Panc1 (cell line): Measurements from ENCODE around the gene TIMM17B. TPM values are rescaled to one million over a fixed set of nuclear protein-coding genes. Genes with fewer than 3 reads are reported as not detected.

Experiments
- ATAC-seq: fragments of 200-7000 bp; cut with Tn5 transposase; 2 replicates; pipeline ENCODE4 v1.9.1; 2020; ENCODE audit warnings: mild to moderate bottlenecking, moderate library complexity
- BruUV-seq: library from RNA; stranded (reverse); fragments of 400-500 nt; replicated peaks from 2 replicates; lab custom pipeline; 2021; lab: Mats Ljungman, UMichigan
- CTCF ChIA-PET: fragments of 300-600 bp; sonication (Branson Sonifier 250); formaldehyde crosslinking; loops from one replicate; lab custom pipeline; 2022; ENCODE audit warnings: antibody characterized with exemption; lab: Charles Lee
- POLR2A ChIA-PET: fragments of 300-600 bp; sonication (Branson Sonifier 250); formaldehyde crosslinking; loops from one replicate; lab custom pipeline; 2022; ENCODE audit warnings: antibody characterized with exemption; lab: Charles Lee
- DNase-seq: peaks from one replicate; pipeline ENCODE4 v3.0.0-alpha.2; 2010; ENCODE audit warnings: low read depth, low spot score
- H3K27ac ChIP-seq: 2 replicates; pipeline ENCODE4 v1.5.1; 2011; ENCODE audit warnings: mild to moderate bottlenecking, low read length, inconsistent platforms
- H3K27me3 ChIP-seq: fragments of 200-500 bp; sonication (Bioruptor generic); 2 replicates; pipeline ENCODE4 v1.6.0; 2014; ENCODE audit warnings: low read length, inconsistent platforms; ENCODE audit not compliant: control insufficient read depth, insufficient read depth
- H3K36me3 ChIP-seq: fragments of 200-500 bp; sonication (Bioruptor generic); 2 replicates; pipeline ENCODE4 v1.5.1; 2014; ENCODE audit warnings: inconsistent platforms, mild to moderate bottlenecking, low read length, moderate library complexity; ENCODE audit not compliant: control insufficient read depth, insufficient read depth
- H3K4me1 ChIP-seq: 2 replicates; pipeline ENCODE4 v1.5.1; 2011; ENCODE audit warnings: inconsistent platforms, mild to moderate bottlenecking, low read length, moderate library complexity; ENCODE audit not compliant: control insufficient read depth, insufficient read depth
- H3K4me3 ChIP-seq, 2 experiments: 2 replicates each; pipeline ENCODE4 v1.5.1; 2011 to 2012; ENCODE audit warnings: low read depth in 2 of 2, low read length in 2 of 2, mild to moderate bottlenecking in 2 of 2, inconsistent platforms in 1 of 2, moderate library complexity in 1 of 2
- H3K9me3 ChIP-seq: fragments of 200-500 bp; sonication (Bioruptor generic); 2 replicates; pipeline ENCODE4 v1.5.1; 2014; ENCODE audit warnings: low read depth, mild to moderate bottlenecking, inconsistent platforms, low read length, moderate library complexity; ENCODE audit not compliant: control insufficient read depth, insufficient read depth
- CTCF ChIP-seq: fragments of 450-650 bp; IDR thresholded peaks from 2 replicates; pipeline ENCODE4 v1.5.1; 2017; ENCODE audit warnings: mild to moderate bottlenecking
- POLR2AphosphoS5 ChIP-seq: IDR thresholded peaks from 2 replicates; pipeline ENCODE4 v1.6.1; 2012; ENCODE audit warnings: mild to moderate bottlenecking, low read depth, low read length, moderate library complexity
- REST ChIP-seq, 2 experiments: IDR thresholded peaks; 2 replicates each; pipeline ENCODE4 v1.6.1; 2011 to 2012; ENCODE audit warnings: low read depth in 2 of 2, control low read depth in 1 of 2, low read length in 1 of 2, mild to moderate bottlenecking in 1 of 2, moderate library complexity in 1 of 2; ENCODE audit not compliant: insufficient read depth in 1 of 2
- SIN3A ChIP-seq: IDR thresholded peaks from 2 replicates; pipeline ENCODE4 v1.6.1; 2012; ENCODE audit warnings: low read depth, mild to moderate bottlenecking, low read length, moderate library complexity, borderline replicate concordance; ENCODE audit not compliant: insufficient read depth
- TCF7L2 ChIP-seq: IDR thresholded peaks from 2 replicates; pipeline ENCODE4 v1.6.1; 2011; ENCODE audit warnings: mild to moderate bottlenecking, low read depth, low read length, inconsistent platforms
- in situ Hi-C: cut with HindIII; loops from 2 replicates; pipeline ENCODE4 v1.10.0; 2016; ENCODE audit warnings: low sequenced_read_pairs, low pct_unique_long_range_greater_than_20kb
- intact Hi-C: fragments of 100-400 bp; cut with micrococcal nuclease; formaldehyde crosslinking; loops from one replicate; pipeline ENCODE4 v1.10.0; 2022; ENCODE audit not compliant: unreplicated experiment
- total RNA-seq: library from RNA; stranded (reverse); gene quantifications from one replicate; pipeline ENCODE4 v1.2.1, GENCODE V29; 2021; ENCODE audit not compliant: unreplicated experiment

TIMM17B gene
- total RNA-seq, 1 experiment from 2014 or later: 92.1 TPM

- H3K36me3 ChIP-seq: peaks cover 2% of the 10 kb centered on the region; the same call in 1 of the 2 replicates
- CTCF ChIA-PET: no interaction called here
- no peaks in the 10 kb centered on the region for H3K9me3 ChIP-seq
- BruUV-seq: no TSS peak
- no peaks in the 10 kb centered on the region for H3K27me3 ChIP-seq
- H3K27ac ChIP-seq: no peak overlapping the region
- DNase-seq (no peak), ATAC-seq (peak; percentile 29; the same call in 1 of the 2 replicates)
- no peaks in the 10 kb centered on the region for H3K4me1 ChIP-seq
- no peak overlapping the region for H3K4me3 ChIP-seq
- intact Hi-C loops: no loop called here
- no peak for TF ChIP-seq REST (IDR thresholded peaks at IDR 0.05; ENCODE audit: insufficient read depth in 1 of 2, low read depth in 2 of 2, low read length in 1 of 2)
- TF ChIP-seq POLR2AphosphoS5: no peak
- no peak for TF ChIP-seq TCF7L2
- no peak for TF ChIP-seq CTCF
- no peak for TF ChIP-seq SIN3A
- in situ Hi-C loops: no loop called here
- POLR2A ChIA-PET: interaction anchor here (0.6 kb wide), 1 partner anchor 162 kb away, joined by 9 read pairs; no protein-coding TSS in a partner anchor
Measured at GRCh38 chrX:48904626-48905025, 7.1 kb upstream of the TIMM17B start.

GRCh38 chrX:48904180-48904579, 6.6 kb upstream of the TIMM17B start:
- ATAC-seq: peak; percentile 20; the same call in 1 of the 2 replicates
- POLR2A ChIA-PET: interaction anchor here (0.6 kb wide), 1 partner anchor 162 kb away, joined by 9 read pairs; no protein-coding TSS in a partner anchor
- in situ Hi-C loops (no loop called here), intact Hi-C loops (no loop called here)
- H3K36me3 ChIP-seq: peaks cover 2% of the 10 kb centered on the region; the same call in 1 of the 2 replicates
- TF ChIP-seq CTCF: no peak
- TF ChIP-seq REST (IDR thresholded peaks at IDR 0.05; ENCODE audit: insufficient read depth in 1 of 2, low read depth in 2 of 2, low read length in 1 of 2): no peak
- no peak for TF ChIP-seq SIN3A
- no peak for TF ChIP-seq TCF7L2
- TF ChIP-seq POLR2AphosphoS5: no peak
- H3K4me1 ChIP-seq: 0 out of 2 replicates have a peak, but pooled peaks cover 3% of the 10 kb centered on the region
- CTCF ChIA-PET: no interaction called here
- no peak for DNase-seq
- no peaks in the 10 kb centered on the region for H3K9me3 ChIP-seq
- no peak overlapping the region for H3K27ac ChIP-seq
- H3K27me3 ChIP-seq: no peaks in the 10 kb centered on the region
- H3K4me3 ChIP-seq: no peak overlapping the region
- BruUV-seq: no TSS peak
